Measurements from ENCODE around the gene HAPSTR1.

DNA sequence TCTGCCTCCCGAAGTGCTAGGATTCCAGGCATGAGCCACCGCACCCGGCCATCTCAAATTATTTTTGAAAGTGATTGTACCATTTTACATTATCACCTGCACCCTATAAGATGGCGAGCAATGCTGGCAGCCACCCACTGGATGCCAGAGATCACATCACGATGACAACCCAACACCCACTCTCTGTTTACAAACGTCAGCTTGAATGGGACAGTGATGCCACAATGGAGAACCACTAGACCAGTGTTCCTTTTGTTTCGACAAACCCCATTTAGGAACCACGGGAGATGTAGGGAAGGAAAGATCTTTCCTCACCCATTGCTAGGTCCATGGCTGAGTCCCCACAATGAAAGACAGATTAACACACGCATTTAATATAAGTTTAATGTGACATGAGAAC, 20.1 kb upstream of the HAPSTR1 start:
- TF ChIP-seq POLR2AphosphoS5 (IDR thresholded peaks at IDR 0.05; ENCODE audit: low read depth, low read length) (no peak), TAF1 (IDR thresholded peaks at IDR 0.05; ENCODE audit: borderline replicate concordance, insufficient read depth, low read length) (no peak)
